HG03095 (cell line): ENCODE data around the gene SRRM4.
"Not testable (repeated sequence)": the region's sequence is repeated elsewhere in the genome, so short reads cannot be mapped to it uniquely, and the experiment has no call there.

Experiments used
- ATAC-seq: cut with Tn5 transposase; IDR thresholded peaks from one replicate; pipeline ENCODE4 v1.9.1; 2021; ENCODE audit warnings: moderate library complexity; ENCODE audit not compliant: unreplicated experiment

SRRM4 gene

GRCh38 chr12:119008273-119008672 lies 26.9 kb downstream of the SRRM4 start:
- ATAC-seq: not testable (repeated sequence)

- ATAC-seq: no peak
These were observed 27.4 kb downstream of the SRRM4 start for GRCh38 chr12:119008691-119009221.

DNA sequence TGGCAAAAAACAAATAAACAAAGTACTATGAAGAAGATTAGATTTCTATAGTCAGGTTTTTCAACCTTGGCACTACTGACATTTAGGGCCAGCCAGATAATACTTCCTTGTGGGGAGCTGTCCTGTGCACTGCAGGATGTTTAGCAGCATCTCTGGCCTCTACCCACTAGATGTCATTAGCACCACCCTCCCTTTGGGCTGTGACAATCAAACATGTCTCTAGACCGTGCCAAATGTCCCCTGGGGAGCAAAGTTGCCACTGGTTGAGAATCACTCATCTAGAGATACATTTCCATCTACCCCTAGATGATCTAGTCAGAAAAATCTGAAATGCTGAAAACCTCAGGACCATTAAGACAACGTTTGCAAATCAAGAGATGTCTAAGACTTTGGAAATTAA lies 29.9 kb downstream of the SRRM4 start:
- ATAC-seq: no peak

GRCh38 chr12:119012179-119012578 lies 30.8 kb downstream of the SRRM4 start:
- no peak for ATAC-seq

DNA sequence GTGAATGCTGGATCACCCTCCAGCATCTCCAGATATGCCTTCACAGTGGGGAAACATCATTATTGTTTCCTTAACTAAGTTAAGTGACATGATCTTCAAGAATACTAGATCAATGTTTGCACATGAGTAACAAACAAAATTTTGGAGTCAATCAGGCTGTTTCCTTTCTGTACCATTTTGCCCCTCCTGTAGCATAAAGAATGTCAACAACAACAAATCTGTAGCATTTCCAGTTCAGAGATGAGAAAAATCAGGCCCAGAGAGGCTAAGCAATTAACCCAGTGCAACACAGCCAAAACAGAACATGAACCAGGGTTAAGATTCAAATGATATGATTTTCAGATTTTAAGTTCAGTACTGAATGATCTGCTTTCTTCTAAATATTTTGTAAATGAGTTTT lies 31.7 kb downstream of the SRRM4 start:
- no peak for ATAC-seq

DNA sequence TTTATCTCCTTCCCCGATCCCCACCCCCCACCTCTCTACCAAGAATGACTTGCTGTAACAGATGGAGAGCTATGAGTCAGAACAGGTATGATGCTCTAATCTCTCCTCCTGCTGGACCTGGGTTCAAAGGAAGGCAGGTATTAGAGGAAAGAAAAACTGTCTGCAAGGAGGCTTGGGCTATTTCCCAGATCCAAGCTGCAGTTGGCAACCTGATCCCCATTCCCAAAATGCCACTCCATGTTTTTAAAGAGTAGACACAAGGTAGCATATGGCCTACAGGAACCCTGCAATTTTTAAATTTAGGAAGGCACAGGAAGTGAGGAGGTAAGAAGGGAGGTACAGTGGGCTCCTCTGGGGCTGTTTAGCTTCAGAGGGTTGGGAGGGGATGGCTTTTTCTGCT lies 33.0 kb downstream of the SRRM4 start:
- no peak for ATAC-seq

GRCh38 chr12:119016715-119017114 lies 35.4 kb downstream of the SRRM4 start:
- no peak for ATAC-seq

DNA sequence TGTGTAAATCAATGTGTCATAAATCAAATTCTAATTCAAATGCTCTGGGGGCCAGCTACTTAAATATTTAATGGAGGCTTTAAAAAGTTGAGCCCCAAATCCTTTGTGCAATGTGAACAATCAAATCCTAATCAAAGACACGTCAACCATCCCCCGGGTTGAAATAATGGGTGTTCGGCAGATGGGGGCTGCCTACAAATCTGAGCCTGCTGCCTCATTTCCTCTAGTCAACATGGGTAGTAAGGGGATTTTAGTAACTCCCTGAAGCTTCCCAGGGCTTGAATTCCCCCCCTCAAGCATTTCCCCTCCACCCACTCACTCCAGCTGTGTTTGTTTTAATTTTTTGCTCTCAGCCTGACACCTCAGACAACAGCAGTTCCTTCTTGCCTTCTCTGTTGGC lies 37.8 kb downstream of the SRRM4 start:
- ATAC-seq: no peak

- no peak for ATAC-seq
These were observed 39.3 kb downstream of the SRRM4 start for GRCh38 chr12:119020406-119021360.

DNA sequence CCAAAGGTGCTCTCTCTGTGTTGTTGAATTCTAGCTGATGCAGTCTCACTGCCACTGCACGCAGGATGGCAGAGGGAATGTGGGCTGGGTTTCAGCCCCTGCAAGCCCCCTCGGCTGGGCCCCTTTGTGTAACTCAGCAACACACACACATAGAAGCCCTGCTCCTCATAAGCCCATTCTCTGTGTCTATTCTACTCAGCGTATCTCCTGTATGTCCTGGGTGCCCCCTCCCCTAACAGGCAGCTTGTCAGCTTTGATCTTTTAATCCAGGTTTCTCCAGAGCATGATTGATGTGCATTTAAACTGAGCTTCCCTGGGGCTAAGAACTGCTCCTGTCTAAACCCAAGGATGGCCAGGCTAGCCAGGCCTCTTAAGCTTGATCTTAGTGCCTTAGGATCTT lies 43.0 kb downstream of the SRRM4 start:
- ATAC-seq: no peak

DNA sequence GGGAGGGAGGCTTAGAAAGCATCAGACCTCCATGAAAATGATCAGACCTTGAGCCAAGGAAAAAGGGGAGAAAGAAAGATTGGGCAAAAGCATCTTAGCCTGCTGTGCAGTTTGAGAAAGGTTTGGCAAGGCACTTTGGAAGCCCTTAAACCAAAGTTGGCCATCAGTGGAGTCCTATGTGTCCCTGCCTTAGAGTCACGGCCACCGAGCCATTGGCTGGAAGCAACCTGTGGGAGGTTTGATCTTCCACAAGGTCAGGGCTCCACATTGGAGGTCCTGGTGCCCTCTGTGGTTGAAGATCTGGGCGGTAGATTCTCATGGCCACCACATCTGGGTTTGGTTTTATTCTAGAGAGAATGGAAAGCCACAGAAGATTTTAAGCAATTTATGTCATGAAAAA lies 44.4 kb downstream of the SRRM4 start:
- ATAC-seq: no peak

DNA sequence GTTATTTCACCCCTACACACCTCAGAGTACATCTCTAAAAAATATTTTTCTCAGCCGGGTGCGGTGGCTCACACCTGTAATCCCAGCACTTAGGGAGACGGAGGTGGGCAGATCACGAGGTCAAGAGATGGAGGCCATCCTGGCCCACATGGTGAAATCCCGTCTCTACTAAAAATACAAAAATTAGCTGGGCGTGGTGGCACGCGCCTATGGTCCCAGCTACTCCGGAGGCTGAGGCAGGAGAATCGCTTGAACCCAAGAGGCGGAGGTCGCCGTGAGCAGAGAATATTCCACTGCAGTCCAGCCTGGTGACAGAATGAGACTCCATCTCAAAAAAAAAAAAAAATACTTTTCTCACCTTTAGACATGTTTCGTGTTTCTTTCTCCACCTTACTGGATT lies 52.0 kb downstream of the SRRM4 start:
- not testable (repeated sequence) for ATAC-seq

GRCh38 chr12:119036878-119037825 lies 55.8 kb downstream of the SRRM4 start:
- no peak for ATAC-seq

- no peak for ATAC-seq
These were observed 62.8 kb downstream of the SRRM4 start for GRCh38 chr12:119044094-119044493.

DNA sequence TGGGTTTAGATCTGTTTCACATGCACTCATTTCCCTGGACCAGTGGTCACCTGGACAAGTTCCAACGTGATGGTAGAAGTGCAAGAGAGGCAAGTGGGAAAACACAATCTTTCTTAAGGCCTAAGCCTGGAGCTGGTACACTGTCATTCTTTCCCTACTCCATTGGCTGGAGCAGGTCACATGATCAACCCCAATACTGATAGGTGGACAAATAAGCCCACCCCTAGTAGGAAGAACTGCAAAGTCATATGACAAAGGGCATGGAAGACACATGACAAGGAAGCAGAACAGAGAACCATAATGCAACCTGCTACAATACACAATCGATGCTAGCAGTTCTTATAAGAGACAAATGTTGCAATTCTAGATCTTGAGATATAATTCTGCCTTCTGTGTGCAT lies 66.3 kb downstream of the SRRM4 start:
- no peak for ATAC-seq

DNA sequence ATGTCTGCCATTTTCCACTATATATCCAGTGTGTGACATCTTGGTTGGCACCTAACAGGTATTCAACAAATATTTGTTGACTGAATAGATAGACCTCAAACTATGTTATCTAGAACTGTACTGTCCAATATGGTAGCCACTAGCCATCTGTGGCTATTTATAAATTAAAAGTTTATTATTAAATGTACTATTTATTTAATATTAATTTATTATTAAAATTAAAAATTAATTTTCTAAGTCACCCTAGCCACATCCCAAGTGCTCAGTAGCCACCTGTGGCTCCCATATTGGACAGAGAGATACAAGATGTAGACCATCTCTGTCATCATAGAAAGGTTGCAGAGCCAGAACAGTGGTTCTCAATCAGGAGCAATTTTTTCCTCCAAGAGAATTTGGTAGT lies 69.3 kb downstream of the SRRM4 start:
- no peak for ATAC-seq

DNA sequence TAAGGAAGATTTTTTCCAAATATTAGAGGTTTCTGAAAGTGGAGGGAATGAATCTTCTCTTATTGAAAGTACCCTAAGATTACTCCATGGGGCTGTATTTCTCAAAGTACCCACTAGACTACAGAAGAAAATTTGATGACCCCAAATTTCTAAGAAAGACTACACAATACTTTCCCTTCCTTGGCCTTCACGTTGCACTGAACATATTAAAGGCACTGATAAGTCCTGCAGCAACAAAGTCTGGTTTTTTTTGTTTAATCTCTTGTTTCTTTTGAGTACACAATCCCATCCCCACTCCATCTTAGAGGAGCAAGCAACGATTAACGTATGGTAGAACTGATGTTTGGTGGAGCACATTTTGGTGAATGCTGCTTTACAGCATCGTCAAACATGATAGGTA lies 70.1 kb downstream of the SRRM4 start:
- ATAC-seq: no peak

DNA sequence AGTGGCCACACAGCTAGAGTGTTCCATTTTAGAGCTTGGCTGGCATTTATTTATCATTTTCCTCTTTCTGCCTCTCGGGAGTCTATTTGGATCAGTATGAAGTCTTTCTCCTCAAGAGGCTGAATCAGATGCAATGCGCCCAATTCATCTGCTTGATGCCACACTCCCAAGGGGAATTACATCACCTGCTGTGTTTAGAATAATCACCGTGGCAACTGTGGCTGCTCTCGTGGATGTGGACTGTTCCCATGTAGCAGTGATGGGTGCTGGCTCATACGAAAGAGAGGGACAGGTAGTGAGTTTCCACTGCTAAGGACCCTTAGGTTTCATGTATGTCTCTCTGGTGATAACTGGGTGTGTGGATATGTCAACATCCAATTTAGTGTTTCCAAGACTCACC lies 70.7 kb downstream of the SRRM4 start:
- ATAC-seq: no peak

- ATAC-seq: no peak
These were observed 74.6 kb downstream of the SRRM4 start for GRCh38 chr12:119055977-119056376.

- ATAC-seq: no peak
These were observed 79.8 kb downstream of the SRRM4 start for GRCh38 chr12:119060847-119061796.
